GM18499 (cell line): ENCODE data around the gene CORO2B.

ENCODE experiments used
- ATAC-seq: cut with Tn5 transposase; IDR thresholded peaks from one replicate; pipeline ENCODE4 v1.9.1; 2021; ENCODE audit warnings: moderate number of reproducible peaks; ENCODE audit not compliant: insufficient read depth, unreplicated experiment

The CORO2B gene

DNA sequence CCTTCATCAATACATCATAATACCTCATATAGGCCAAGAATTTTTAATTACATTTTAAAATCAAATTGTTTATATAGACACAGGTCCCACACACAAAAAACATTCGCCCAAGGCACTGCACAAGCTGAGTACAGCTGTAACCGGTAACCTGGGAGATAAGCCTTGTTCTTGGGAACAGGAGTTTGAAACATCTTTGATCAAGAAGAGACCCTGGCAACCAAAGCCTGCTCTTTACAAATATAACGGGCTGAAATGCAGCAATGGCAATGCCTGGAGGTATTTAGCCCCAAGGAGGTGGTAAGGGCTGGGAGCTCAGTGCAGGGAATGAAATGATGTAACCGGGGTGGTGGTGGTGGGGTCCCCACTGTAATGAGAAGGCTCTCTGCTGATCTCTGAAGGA is 7.2 kb upstream of the CORO2B start:
- no peak for ATAC-seq

- ATAC-seq = no peak
Measured at GRCh38 chr15:68572309-68572708, 6.5 kb upstream of the CORO2B start.

DNA sequence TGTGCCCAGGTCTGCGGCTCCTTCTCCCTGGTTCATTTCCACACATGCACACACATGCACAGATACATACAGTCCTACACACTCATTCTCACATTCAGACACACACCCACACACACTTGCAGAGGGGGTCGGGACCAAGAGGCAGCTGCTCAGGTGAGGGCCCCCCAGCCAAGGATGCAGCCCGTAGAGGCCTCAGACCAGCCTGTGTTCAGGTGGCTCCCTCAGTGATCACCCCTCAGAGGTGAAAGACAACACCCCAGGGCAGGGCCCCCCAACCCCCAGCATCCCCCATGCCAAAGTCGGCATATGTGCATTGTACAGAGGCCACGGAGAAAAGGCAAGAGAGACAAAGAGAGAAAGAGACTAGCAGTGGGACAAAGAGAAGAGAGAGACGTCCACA is 5.9 kb upstream of the CORO2B start:
- ATAC-seq = no peak

- no peak for ATAC-seq
Measured at GRCh38 chr15:68574046-68574445, 4.7 kb upstream of the CORO2B start.

GRCh38 chr15:68574629-68575028 is 4.2 kb upstream of the CORO2B start:
- ATAC-seq = no peak

DNA sequence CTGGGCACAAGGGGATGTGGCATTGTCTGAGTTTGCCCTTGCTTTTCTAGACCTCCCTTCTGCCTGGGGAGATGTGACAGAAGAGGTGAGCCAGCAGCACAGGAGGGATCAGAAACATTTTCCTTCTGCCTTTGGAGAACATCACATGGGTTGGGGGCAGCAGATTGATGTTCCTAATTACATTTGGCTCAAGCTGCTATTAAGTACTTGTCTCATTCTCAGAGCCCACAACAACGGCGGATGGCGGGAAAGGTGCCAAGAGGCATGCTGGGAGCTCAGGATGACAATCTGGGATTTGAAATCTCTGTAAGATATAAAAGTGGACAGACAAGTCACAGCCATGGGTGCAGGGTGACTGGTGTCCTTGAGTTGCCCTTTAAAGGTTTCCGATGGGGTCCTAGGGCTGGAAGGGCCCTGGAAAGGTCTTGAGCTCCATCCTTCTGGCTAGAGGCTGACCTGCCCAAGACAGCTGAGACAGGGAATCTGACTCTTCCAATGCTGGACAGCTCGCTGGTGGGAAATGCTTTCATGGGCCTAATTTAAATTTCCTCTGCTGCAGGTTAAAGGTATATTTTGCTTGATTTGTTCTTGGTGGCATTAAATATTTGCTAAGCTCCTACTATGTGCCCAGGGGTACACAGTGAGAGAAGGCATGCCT is 2.4 kb upstream of the CORO2B start:
- ATAC-seq = no peak

GRCh38 chr15:68578175-68578979 is 416 bp upstream of the CORO2B start:
- ATAC-seq = no peak

- ATAC-seq = no peak
Measured at GRCh38 chr15:68580026-68580882, 1.5 kb downstream of the CORO2B start.

- no peak for ATAC-seq
Measured at GRCh38 chr15:68580883-68581155, 2.0 kb downstream of the CORO2B start.

DNA sequence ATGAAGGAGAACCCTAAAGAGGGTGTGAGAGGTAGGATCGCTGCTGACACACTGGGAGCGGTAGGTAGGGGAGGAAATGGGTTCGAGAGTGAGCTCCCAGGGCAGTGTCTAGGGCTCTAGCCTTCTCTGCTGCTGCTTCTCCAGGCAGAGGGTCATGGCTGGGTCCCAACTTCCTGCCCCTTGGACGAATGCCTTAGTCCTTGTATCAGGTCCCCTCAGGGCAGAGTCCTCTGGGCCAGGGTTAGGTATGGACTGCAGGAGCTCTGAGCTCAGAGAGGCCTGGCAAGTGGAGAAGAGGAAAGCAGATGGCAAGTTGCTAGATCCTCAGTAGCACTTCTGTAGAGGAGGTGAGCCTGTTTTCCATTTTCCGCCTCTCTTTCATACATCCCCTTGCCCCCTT is 2.9 kb downstream of the CORO2B start:
- ATAC-seq = no peak

DNA sequence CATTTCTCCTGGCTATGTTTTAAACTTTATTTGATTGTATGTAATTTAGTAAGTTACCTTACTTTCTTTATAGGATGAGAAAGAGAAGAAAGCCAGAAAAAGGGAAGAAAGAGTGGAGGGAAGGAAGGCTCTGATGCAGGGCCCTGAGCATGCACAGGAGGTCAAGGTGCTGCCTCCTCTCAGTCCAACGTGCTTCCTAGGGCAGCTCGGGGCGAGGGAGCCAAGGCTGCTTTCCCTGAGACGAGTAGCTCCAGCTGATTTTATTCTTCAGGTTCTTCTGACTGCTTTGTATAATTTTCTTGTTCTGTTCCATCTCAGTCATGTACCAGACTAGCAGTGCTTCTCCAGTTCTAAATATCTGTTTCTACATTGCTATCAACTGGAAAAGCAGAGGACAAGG is 3.4 kb downstream of the CORO2B start:
- no peak for ATAC-seq

GRCh38 chr15:68582864-68583263 is 4.1 kb downstream of the CORO2B start:
- ATAC-seq = no peak

DNA sequence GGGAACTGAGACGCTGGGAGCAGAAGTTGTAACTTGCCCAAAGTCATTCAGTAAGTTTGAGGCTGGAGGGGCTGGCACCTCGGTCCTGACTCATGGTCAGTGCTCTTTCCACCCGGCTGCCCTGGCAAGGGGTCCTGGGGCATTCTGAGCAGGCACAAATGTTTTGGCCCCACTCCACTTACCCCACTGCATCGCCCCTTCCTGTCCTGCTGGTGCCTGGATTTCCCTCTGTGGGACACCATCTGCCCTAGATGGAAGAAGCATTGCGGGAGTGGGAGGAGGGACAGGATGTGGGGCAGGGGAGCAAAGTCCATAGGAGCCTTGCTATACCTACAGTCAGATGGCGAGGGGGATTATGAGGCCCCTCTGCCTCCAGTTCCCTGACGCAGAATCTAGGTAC is 4.5 kb downstream of the CORO2B start:
- ATAC-seq = no peak

DNA sequence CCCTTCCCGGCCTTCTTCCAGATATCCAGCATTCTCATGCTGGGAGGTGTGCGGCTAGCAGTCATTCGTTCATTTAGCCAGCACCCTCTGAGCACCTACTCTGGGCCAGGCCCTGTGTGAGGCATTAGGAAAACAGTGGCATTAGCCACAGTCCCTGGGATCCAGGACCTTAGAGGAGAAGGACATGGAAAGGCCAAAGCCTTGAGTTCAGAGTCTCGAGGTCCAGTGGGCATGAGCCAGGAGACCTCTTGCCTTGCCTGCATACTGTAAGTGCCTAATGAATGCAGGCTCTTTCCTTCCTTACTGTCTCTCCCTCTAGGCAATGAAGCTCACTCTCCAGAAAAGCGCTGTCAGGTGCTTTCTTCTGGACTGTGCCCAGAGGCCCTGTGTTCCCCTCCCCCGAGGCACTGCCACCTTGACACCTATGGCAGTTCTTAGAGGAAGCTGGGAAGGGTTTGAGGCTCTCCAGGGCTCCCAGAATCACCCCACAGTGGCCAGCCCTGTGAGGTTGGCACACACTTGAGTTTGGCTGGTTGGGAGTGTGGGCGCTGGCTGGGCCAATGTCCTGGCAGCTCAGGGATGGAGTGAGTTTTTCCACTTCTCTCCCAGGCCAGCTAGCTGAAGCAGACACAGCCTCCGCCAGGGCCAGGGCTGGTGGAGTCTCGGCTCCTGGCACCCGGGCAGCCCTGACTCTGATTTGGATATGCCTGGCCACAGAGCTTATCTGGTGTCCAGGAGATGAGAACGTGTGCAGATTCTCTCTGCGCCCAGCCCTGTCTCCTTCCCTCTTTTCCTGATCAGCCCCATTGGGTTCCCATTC is 5.4 kb downstream of the CORO2B start:
- ATAC-seq = no peak

GRCh38 chr15:68584756-68585573 is 6.2 kb downstream of the CORO2B start:
- no peak for ATAC-seq

DNA sequence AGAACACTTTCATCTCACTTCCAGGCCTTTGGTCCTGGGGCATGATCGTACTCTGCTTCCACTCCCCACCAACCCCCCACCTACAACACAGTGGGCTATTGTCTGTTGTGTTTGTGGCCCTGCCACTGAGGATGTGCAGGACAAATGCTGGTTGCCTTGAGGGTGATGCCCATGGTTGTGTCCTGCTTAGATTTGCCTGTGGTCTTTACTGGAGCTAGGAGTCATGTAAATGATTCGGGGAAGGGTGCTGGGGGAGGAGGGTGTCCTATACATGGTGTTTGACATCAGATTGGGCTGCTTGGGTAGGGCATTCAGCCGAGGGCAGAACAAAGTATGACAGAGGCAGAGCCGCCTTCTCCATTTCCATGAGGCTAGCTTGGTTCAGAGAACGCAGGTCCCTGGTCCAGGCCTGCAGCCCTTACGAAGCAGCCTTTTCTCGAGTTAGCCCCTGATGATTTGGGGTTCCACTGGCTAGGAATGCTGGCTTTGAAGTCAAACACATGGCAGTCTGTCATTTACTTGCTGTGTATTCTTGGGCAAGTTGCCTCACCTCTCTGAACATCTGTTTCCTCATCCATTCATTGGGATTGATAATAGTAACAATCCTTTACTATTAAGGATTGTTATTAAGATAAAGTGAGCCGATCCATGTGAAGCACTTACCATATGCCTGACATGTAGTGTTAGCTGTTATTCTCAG is 6.9 kb downstream of the CORO2B start:
- no peak for ATAC-seq

DNA sequence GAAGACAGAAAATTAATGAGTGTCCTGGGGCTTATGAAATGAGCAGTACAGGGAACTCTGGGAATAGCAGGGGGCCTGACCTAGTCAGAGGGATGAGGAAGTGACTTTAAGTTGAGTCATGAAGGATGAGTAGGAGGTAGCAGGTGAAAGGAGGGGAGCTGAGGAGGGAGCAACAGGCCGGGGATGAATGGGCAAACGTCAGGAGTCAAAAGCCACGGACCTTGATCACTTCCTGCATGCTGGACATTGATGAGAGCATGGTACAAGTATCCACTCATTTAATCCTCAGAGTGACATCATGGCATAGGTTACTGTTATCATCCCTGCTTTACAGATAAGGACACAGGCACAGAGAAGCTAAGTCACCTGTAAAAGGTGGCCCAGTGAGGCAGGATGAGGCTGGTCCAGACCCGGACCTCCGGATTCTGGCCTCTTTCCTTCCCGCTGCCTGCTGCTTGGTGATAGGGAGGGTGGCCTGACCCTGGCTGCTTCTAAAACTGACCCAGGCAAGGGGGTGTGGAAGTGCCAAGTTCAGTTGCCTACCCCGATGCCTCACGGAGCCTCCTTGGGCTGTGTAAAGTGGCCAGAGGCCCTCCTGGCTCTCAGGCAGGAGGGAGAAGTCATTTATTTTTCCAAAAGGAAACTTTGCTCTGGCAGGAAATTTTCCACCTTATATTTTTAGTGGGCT is 7.6 kb downstream of the CORO2B start:
- ATAC-seq = no peak

- no peak for ATAC-seq
Measured at GRCh38 chr15:68587769-68588385, 9.1 kb downstream of the CORO2B start.
